NAMALWA (cell line): Measurements from ENCODE around the gene TAF6L.
"Not testable (repeated sequence)": the region's sequence is repeated elsewhere in the genome, so short reads cannot be mapped to it uniquely, and the experiment has no call there.

Experiments used
- DNase-seq: peaks from one replicate; pipeline ENCODE4 v3.0.0-alpha.2; 2015; ENCODE audit warnings: low spot score

Gene TAF6L, protein sequence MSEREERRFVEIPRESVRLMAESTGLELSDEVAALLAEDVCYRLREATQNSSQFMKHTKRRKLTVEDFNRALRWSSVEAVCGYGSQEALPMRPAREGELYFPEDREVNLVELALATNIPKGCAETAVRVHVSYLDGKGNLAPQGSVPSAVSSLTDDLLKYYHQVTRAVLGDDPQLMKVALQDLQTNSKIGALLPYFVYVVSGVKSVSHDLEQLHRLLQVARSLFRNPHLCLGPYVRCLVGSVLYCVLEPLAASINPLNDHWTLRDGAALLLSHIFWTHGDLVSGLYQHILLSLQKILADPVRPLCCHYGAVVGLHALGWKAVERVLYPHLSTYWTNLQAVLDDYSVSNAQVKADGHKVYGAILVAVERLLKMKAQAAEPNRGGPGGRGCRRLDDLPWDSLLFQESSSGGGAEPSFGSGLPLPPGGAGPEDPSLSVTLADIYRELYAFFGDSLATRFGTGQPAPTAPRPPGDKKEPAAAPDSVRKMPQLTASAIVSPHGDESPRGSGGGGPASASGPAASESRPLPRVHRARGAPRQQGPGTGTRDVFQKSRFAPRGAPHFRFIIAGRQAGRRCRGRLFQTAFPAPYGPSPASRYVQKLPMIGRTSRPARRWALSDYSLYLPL

DNA sequence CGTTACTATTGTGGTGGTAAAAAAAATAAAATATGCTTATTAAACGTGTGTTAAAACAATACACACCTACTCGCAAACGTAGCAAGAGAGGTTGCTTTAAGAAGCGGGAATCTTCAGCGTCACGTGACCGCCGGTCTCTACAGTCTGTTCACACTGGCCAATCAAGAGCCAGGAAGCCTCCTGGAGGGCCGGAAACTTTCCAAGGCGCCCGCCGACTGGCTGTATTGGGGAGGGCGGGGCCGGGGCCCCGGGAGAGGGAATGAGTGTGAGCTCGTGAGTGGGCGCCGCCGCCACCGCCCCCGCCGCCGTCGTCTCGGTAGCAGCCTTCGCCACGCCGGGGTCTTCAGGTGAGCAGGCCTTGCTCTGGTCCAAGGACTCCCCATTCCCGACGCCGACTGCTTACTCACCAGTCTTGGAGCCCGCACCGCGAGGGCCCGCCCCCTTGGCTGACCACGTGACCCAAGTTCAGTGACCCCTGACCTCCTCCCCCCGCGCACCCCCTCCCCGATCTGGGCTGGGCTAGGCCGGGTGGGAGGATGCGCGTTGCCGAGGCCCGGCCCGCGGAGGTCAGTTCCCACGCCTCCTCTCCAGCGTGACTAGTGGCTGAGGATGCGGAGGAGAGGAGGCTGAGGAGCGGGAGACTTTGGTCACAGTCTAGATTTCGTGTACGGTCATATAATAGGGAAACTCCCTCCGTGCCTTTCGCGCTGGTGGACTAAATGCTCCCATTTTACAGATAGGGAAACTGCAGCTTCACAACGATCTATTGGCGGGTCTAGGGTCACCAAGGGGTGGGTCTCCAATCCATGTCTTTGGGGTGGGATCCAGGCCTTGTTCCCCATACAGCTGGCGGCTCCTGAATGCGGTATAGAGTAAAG, at the start of gene TAF6L:
Gene TAF6L, plus strand, starts transcription at position 253 of the 878 bp plus-strand sequence. CDS start 4,388 bp downstream, outside the sequence.
- peak; percentile 91 for DNase-seq

DNA sequence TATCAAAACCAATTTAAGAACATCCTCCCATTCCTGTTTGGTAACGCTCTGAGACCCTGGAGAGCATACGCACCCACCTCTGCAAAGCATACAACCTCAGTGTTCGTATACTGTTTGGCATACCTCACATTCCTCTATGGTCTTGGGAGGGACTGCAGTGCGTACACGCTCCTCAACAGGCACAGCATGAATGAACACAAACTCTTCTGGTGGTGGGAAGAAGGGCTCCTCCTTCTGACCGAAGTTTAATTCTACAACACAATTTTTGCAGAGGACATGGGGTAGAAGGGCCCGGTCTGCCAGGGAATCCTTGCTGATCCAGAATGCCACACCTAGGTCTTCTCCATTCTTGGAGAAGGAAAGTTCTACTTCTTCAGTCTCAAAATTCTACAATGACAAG, 49.2 kb upstream of the TAF6L start:
- peak; percentile 49 for DNase-seq

DNA sequence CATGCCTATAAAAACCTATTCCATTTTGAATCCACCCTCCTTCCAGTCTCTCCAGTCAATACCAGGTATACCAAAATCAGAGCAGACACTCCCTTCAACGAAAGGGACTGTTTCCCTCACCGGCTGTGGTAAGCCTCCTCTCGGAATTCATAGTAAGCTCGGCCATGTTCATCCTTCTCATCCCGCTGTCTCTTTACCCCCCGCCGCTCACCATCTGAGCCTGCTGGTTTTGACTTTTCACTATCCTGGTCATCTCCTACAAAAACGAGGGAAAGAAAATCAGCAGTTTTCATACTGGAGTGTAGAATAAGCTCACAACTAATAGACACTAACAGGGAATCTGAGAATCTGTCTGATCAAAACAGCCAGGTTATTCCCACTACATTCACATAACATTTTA, 47.0 kb upstream of the TAF6L start:
- DNase-seq = no peak

DNA sequence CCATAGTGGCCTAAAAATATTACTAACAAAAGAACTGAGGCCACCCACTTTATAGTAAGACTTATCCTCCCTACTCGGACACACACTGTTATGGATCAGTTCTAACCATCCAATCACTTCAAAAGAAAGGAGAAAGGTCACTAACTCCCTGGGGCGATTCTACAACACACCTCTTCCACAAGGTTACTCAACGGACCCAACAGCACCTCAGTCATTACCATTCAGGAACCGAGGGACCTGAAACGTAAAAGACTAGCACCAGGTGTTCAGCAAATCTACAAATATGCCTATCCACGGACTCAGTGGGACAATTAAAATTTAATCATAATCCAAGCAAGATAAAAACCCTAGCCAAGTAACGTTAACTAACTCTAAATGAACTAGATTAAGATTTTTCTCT, 45.5 kb upstream of the TAF6L start:
- no peak for DNase-seq

DNA sequence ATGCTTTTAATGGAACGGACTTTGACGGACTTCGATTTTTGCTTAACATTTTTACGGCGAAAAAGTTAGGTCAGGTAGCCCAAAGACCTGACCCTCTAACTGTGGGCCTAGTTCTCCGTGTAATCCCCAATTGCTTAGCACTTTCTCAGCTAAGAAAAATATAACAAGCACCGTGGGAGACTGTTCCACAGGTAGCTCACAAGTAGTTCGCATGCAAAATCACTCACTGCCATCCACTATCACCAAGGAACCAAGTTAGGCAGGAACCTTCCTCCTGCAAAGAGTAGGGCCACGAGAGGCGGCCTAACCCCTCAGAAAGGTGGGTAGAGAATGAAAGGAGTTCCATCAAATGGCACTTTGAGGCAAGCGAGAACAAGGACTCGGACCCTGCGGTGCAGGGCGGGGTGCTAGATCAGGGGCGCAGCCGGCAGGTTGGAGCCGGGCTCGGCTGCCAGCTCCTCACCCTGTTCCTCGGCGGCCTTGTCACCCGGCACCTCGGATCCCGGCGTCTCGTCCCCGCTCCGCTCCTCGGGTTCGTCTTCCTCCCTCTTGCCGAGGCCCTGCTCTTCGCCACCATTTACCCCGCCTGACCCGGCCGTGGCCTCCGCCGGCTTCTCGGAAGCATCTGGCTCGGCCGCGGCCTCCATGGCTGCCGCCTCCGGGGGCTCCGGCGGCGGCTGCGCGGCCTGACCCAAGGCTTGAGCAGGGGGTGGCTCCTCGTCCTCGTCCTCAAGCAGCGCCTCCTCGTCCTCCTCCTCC, 44.9 kb upstream of the TAF6L start:
- DNase-seq = peak; percentile 34

DNA sequence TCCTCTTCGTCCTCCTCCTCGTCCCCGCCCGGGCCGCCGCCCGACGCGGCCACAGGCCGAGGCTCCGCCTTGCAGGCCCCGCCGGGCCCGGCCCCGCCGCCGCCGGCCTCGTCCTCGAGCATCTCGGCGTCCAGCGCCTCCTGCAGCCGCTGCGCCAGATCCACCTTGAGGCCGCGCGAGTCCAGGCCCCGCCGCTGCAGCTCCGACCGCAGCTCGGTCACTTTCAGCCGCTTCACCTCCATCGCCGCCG, 44.4 kb upstream of the TAF6L start:
- no peak for DNase-seq

DNA sequence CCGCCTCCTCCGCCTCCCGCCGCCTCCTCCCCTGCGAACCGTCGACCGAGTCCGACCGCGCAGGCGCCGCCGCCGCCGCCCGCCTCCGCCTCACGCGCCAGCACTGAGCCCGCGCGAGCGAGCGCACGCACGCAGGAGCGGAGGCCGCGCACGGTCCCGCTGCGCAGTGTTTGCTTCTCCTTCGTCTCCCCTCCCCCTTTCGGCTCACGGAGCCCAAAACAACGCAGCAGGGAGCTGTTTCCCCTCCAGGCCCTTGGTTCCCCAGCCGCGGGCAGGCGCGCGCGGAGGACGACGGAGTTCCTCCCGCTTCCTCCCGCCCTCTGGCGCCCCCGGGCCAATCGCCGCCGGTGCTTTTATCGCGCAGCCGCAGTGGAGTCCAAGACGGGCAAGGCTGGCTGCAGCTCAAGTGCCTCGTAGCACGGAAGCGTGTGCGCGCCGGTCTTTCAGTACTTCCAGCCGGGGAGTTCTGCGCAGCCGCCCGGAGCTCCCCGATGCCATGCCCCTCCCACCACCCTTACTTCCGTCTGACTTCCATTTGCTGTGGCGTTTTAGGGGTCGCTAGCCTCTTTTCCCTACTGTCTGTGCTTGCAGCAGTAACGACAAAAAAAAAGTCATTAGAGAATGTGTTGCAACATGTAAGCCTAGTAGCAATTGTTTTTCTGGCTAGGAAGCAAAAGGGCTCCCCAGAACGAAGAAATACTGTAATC, 43.9 kb upstream of the TAF6L start, which contains the start of gene HNRNPUL2:
Gene HNRNPUL2, minus strand, starts transcription at position 293 of the 707 bp plus-strand sequence. CDS start 301 bp downstream, outside the sequence.
- DNase-seq = peak; percentile 99

DNA sequence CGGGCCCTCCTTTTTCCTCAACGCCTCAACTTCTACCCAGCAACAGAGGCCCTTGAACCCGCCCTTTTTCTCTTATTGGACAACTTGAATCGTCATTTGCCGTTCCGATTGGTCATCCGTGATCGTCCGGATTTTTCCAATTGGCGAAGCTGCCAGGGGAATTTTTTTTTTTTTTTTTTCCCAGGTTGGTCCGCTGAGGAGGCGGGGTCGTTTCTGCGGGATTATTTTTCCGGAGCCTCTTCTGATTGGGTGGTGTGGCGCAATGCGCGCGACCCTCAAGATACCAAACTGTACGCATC, 43.4 kb upstream of the TAF6L start:
- peak; percentile 98 for DNase-seq

DNA sequence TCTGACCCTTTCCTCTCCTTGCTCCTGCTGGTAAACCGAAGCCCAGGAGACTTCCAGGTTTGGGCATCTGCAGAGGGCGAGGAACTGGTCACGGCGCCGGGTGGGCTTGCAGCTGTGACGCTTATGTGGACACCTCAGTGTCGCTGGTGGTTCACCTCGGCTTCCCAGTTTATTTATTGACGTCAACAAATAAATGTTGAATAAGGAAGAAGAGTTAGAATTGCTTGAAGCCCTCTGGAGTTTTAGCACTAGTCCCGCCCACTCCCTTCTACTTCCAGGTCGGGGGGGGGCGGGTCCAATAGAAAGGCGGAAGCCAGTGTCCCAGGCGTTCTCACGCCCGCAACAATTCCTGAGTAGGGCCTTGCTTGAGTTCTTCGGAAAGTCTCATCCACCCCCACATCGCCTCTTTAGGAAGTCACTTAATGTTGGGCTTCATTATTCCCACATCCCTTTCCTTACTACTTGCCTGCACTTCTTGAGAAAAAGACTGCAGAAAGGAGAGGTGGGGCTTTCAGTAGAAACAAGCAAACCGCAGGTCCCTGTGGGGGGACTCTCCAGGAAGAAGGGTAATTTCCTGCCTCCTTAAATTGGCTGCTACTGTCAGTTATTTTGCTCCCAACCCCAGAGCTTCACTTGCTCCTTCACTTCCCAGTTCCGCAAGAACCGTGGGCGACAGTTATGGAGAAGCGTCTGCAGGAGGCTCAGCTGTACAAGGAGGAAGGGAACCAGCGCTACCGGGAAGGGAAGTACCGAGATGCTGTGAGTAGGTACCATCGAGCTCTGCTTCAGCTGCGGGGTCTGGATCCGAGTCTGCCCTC, 42.8 kb upstream of the TAF6L start, which contains the start of gene TTC9C:
Gene TTC9C, plus strand, starts transcription at position 316 of the 818 bp plus-strand sequence. Its CDS starts 363 bp downstream, at position 679.
- DNase-seq = peak; percentile 91

DNA sequence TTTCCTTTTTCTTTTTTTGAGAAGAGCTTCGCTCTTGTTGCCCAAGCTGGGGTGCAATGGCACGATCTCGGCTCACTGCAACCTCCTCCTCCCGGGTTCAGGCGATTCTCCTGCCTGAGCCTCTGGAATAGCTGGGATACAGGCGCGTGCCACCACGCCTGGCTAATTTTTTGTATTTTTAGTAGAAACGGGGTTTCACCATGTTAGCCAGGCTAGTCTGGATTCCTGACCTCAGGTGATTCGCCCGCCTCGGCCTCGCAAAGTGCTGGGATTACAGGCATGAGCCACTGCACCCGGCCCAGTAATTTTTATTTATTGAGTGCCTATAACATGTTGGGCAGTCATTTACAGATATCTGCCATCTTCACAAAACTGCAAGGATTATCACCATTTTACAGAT, 41.1 kb upstream of the TAF6L start:
- not testable (repeated sequence) for DNase-seq

DNA sequence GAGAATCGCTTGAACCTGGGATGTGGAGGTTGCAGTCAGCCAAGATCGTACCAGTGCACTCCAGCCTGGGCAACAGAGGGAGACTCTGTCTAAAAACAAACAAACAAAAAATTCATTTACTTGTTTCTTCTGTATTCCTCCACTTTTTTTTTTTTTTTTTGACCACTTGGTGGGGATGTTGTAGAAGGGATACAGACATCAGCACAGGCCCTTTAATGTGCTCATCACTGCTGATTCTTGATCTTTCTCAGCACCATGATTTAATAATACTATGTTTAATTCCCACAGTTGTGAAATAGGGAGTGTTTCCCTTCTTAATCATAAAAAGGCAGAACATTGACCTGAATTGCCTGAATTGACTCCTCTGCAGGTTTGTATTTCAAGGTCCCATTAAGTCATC, 38.4 kb upstream of the TAF6L start:
- DNase-seq = peak; percentile 62

DNA sequence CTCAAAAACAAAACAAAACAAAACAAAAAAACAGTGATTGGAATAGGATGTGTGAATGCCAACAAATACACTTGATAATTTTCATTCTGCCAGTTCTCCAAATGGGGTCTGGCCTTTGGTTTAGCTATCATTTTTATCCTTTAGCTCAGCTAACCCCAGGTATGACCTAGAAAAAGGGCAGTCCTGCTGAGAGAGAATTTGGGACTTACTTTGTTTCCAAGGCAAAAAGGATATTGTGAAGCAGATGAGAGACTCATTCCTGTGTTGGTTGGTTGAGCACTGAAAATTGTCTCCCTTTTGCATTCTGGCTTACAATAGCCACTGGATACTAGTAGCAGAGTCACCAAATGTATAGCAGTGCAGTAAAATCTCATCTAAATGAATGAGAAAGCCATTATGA, 34.0 kb upstream of the TAF6L start:
- DNase-seq = no peak

DNA sequence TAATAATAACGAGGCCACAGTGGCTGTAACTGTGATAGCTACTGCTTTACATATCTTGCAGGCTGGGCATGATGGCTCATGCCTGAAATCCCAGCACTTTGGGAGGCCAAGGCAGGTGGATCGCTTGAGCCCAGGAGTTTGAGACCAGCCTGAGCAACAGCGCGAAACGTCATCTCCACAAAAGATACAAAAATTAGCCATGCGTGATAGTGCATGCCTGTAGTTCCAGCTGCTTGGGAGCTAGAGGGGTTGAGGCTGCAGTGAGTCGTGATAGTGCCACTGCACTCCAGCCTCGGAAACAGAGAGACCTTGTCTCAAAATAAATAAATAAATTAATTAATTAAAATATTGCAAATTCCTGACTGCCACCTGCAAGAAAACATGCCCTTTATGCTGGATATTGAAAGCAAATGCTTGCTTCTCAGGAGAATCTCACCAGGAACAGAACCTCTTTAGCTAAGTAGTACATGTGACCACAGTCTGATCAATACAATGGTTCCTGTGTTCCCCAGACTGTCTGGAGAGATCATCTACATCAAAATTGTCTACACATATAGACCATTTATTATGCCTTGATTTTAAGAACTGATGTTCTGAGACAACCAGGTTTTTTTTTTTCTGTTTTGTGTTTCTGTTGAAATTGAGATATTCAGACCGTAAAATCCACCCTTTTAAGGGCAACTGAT, 23.6 kb upstream of the TAF6L start:
- DNase-seq = no peak

DNA sequence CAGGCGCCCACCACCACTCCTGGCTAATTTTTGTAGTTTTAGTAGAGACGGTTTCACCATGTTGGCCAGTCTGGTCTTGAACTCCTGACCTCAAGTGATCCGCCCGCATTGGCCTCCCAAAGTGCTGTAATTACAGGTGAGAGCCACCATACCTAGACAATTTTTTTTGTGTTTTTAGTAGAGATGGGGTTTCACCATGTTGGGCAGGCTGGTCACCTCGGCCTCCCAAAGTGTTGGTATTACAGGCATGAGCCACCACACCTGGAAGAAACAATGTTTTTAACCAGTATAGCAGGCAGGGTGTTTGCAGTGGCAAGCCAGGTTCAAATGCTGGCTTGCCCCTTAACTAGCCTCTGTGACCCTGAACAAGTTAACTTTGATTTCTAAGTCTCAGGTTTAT, 21.3 kb upstream of the TAF6L start:
- not testable (repeated sequence) for DNase-seq

DNA sequence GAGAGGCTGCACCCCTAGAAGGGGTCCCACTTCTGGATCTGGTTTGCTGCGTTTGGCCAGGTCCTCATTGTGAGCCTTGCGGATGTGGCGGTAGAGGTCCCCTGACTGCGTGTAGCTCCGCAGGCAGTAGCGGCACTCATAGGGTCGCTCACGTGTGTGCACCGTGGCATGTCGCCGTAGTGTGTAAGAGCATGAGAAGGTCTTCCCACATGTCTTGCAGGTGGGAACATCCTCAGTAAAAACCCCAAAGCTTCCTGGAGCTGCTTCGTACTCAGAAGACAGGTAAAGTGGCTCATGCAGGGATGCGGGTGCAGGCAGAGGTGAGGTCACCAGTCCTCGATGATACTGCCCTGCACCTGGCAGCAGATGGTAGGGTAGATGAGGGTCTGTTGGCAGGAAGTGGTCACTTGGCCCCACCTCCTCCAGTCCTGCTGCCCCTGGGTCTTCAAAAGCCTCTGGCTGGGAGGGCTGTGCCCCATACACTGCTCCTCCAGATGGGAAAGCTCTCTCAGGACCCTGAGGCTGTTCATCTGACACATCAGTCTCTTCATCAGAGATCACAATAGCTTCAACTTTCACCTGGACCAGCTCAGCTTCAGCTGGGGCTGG, 18.9 kb upstream of the TAF6L start:
- DNase-seq = no peak

DNA sequence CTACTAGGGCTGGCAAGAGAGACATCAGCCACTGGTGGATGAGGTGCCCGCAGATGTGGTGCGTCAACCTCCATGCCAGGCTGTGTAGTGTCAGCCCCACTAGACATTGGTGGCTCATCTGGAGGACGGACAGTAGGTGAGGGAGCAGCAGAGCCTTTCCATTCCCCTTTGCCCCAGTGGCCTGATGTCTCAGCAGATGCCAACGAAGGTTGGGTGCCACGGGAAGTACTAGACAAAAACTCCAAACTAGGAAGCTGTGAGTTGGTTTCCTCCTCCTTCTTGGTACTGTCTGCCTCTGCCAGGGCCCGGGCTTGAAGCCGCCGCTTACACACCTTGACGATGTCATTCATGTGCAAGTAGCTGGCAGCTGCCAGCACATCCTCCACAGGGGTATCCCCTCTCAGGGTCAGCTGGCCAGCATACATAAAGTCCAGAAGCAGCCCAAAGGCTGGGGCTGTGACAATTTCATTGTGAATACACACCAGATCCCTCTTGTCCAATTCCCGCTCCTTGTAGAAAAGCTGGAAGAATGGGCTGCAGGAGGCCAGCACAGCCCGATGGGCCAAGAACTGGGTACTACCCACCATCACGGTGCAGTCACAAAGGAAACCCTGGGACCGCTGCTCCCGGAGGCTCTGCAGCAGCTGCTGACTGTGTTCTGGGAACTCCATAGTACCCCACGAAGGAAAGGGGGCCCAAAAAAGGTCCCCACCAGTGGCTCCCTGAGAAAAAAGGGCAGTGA, 18.0 kb upstream of the TAF6L start:
- DNase-seq = no peak

DNA sequence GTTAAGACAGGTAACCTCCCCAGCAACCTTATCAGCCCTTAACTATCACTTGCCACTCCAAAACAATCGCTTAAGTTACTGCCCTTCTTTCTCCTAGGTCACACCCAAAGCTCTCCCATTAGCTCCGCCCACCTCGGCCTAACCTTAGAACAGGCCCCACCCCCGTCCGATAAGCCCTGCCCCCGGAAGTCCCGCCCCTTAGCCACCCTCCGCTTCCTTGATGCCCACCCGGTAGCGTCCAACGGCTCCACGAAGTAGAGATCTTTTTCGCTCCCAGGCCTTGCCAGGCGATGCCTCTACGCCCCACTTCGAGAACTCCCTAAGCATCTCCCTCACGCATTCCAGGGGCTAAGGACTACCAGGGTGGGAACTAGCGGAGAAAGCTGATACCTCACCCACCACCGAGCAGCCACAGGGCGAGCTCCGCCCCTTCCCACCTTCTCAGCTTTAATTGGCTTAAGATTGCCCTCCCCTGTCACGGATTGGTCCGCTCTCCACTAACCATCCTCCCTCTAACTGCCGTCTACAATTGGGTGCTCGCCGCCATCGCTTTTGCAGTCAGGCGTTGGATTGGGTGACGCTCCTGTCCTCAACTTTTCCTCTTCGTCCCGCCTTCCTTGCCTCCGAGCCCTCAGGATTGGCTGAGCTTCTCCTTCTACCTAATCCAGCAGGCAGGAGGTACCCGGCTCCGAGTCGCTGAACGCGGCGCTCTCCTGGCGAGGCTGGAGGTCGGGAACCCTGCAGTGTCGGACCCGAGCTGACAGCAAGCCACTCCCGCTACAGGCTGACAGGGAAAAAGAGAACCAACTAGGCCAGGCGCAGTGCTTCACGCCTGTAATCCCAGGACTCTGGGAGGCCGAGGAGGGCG, 17.2 kb upstream of the TAF6L start, which contains the start of gene ZBTB3:
Gene ZBTB3, minus strand, starts transcription at position 425 of the 868 bp plus-strand sequence. CDS start 496 bp downstream, outside the sequence.
- DNase-seq = peak; percentile 99
